Endothelial cell of umbilical vein (primary cell): ENCODE measurements around the gene DLG5. TPM values are rescaled to one million over a fixed set of nuclear protein-coding genes. Genes with fewer than 3 reads are reported as not detected.
A peak's percentile ranks its signal among the peaks of the same experiment; 100 is the strongest.

Experiments used
- BruUV-seq: library from RNA; stranded (reverse); fragments of 400-500 nt; replicated peaks from 2 replicates; lab custom pipeline; 2021; lab: Mats Ljungman, UMichigan
- CTCF ChIA-PET: fragments of 300-600, 350-600 bp; sonication (Branson Sonifier 250); formaldehyde crosslinking; loops from one replicate; lab custom pipeline; 2021; ENCODE audit warnings: antibody characterized with exemption, inconsistent platforms; lab: Charles Lee
- POLR2A ChIA-PET: fragments of 300-600, 350-600 bp; sonication (Branson Sonifier 250); formaldehyde crosslinking; loops from one replicate; lab custom pipeline; 2021; ENCODE audit warnings: antibody characterized with exemption, inconsistent platforms; lab: Charles Lee
- DNase-seq: peaks from one replicate; pipeline ENCODE4 v3.0.0-alpha.2; 2011; ENCODE audit warnings: low read depth, low spot score
- FAIRE-seq: peaks from 2 replicates; lab custom pipeline; 2011; peaks lifted over from hg19 to GRCh38; lab: Jason Lieb, UNC
- H2AFZ ChIP-seq: 2 replicates; pipeline ENCODE4 v1.6.0; 2012; ENCODE audit warnings: low read depth, low read length, control low read depth, inconsistent platforms
- H3K27ac ChIP-seq: 2 replicates; pipeline ENCODE4 v1.5.1; 2011; ENCODE audit warnings: low read depth, mild to moderate bottlenecking, control low read depth, low read length, moderate library complexity; ENCODE audit not compliant: insufficient read depth
- H3K27me3 ChIP-seq, 2 experiments: 2 replicates each; pipeline versions ENCODE4 v1.6.0 to v1.6.1; 2011; ENCODE audit warnings: low read length in 2 of 2, mixed read lengths in 1 of 2; ENCODE audit not compliant: control insufficient read depth in 2 of 2, insufficient read depth in 2 of 2
- H3K36me3 ChIP-seq, 2 experiments: 2 replicates in 1 of 2; 3 replicates in 1 of 2; pipeline ENCODE4 v1.5.1; 2011; ENCODE audit warnings: low read length in 2 of 2, mild to moderate bottlenecking in 1 of 2, moderate library complexity in 1 of 2; ENCODE audit not compliant: control insufficient read depth in 2 of 2, insufficient read depth in 2 of 2; ENCODE audit errors: extremely low read depth in 1 of 2
- H3K4me1 ChIP-seq: 3 replicates; pipeline ENCODE4 v1.5.1; 2011; ENCODE audit warnings: mild to moderate bottlenecking, low read length; ENCODE audit not compliant: control insufficient read depth, insufficient read depth; ENCODE audit errors: extremely low read depth
- H3K4me2 ChIP-seq: 2 replicates; pipeline ENCODE4 v1.6.1; 2011; ENCODE audit warnings: low read length, control low read depth, mixed read lengths; ENCODE audit not compliant: insufficient read depth
- H3K4me3 ChIP-seq, 3 experiments: fragments of 200-600 bp in 1 of 3; sonication (generic), shearing (Covaris generic) in 1 of 3; replicated peaks in 1 of 3; 2 replicates each; pipeline ENCODE4 v1.5.1; 2011 to 2016; ENCODE audit warnings: control low read depth in 3 of 3, low read length in 3 of 3, mild to moderate bottlenecking in 2 of 3, inconsistent platforms in 1 of 3, low read depth in 1 of 3, moderate library complexity in 1 of 3; ENCODE audit not compliant: insufficient read depth in 1 of 3
- H3K79me2 ChIP-seq: 2 replicates; pipeline ENCODE4 v1.6.0; 2012; ENCODE audit warnings: low read length, inconsistent platforms; ENCODE audit not compliant: control insufficient read depth, insufficient read depth
- H3K9ac ChIP-seq: replicated peaks from 2 replicates; pipeline ENCODE3; 2011; ENCODE audit warnings: low read length, control low read depth; ENCODE audit not compliant: insufficient read depth; ENCODE audit errors: extremely low read depth
- H3K9me1 ChIP-seq: replicated peaks from 3 replicates; pipeline ENCODE4 v1.6.0; 2011; ENCODE audit warnings: mild to moderate bottlenecking, low read length; ENCODE audit not compliant: control insufficient read depth, insufficient read depth; ENCODE audit errors: extremely low read depth
- H3K9me3 ChIP-seq: replicated peaks from 2 replicates; pipeline ENCODE4 v1.5.1; 2012; ENCODE audit warnings: low read length, inconsistent platforms; ENCODE audit not compliant: control insufficient read depth, insufficient read depth
- H4K20me1 ChIP-seq: replicated peaks from 2 replicates; pipeline ENCODE3; 2011; ENCODE audit warnings: mild to moderate bottlenecking, low read length; ENCODE audit not compliant: control insufficient read depth, insufficient read depth; ENCODE audit errors: extremely low read depth
- EZH2 ChIP-seq: IDR thresholded peaks from 2 replicates; pipeline ENCODE4 v1.6.1; 2012; ENCODE audit warnings: borderline replicate concordance, low read depth, mild to moderate bottlenecking, moderate library complexity, low read length, inconsistent platforms; ENCODE audit not compliant: severe bottlenecking
- GATA2 ChIP-seq: IDR thresholded peaks from 2 replicates; pipeline ENCODE4 v1.7.0; 2011; ENCODE audit warnings: low read depth, mild to moderate bottlenecking, moderate library complexity, mixed read lengths, low read length; ENCODE audit not compliant: insufficient read length, insufficient read depth
- JUN ChIP-seq: IDR thresholded peaks from 2 replicates; pipeline ENCODE4 v1.6.1; 2011; ENCODE audit warnings: borderline replicate concordance, low read depth; ENCODE audit not compliant: insufficient read length, insufficient read depth
- MYC ChIP-seq: IDR thresholded peaks from one replicate; pipeline ENCODE4 v1.6.1; 2011; ENCODE audit warnings: mild to moderate bottlenecking, low read depth, low read length
- POLR2A ChIP-seq: IDR thresholded peaks from 2 replicates; pipeline ENCODE4 v1.6.1; 2012; ENCODE audit warnings: low read depth, mild to moderate bottlenecking, control low read depth, low read length
- POLR2AphosphoS5 ChIP-seq: IDR thresholded peaks from 2 replicates; pipeline ENCODE4 v1.6.1; 2012; ENCODE audit warnings: low read depth, mild to moderate bottlenecking, control low read depth, low read length, moderate library complexity; ENCODE audit not compliant: insufficient read depth
- dilution Hi-C: fragments of 300-500 bp; cut with MboI; formaldehyde crosslinking; loops from one replicate; pipeline ENCODE4 v1.15.0; 2019; ENCODE audit warnings: low sequenced_read_pairs; ENCODE audit not compliant: extremely low pct_ligation_motif_present
- intact Hi-C: fragments of 100-400 bp; cut with micrococcal nuclease; formaldehyde crosslinking; loops from one replicate; pipeline ENCODE4 v1.10.0; 2022
- polyA plus RNA-seq, 4 experiments: library from polyadenylated mRNA; depleted of rRNA in 3 of 4; stranded (reverse) in 3 of 4; unstranded in 1 of 4; fragments of >200 nt; gene quantifications; 2 replicates each; pipeline versions ENCODE4 v1.2.1 to v1.2.3, GENCODE V29; 2011 to 2012; ENCODE audit warnings: missing spikeins in 1 of 4
- total RNA-seq: library from RNA; stranded (reverse); gene quantifications from 2 replicates; pipeline ENCODE4 v1.2.3, GENCODE V29; 2021
- TF ChIP-seq, protein P1 (sequence below): IDR thresholded peaks from 2 replicates; pipeline ENCODE4 v1.6.1; 2011; ENCODE audit not compliant: insufficient read depth, insufficient read length

Gene DLG5
- total and polyA plus RNA-seq, 2 donors (not counting 3 experiments of a cell fraction or from before 2014, with no cell fraction given): 12.3 to 24.9 TPM

DNA sequence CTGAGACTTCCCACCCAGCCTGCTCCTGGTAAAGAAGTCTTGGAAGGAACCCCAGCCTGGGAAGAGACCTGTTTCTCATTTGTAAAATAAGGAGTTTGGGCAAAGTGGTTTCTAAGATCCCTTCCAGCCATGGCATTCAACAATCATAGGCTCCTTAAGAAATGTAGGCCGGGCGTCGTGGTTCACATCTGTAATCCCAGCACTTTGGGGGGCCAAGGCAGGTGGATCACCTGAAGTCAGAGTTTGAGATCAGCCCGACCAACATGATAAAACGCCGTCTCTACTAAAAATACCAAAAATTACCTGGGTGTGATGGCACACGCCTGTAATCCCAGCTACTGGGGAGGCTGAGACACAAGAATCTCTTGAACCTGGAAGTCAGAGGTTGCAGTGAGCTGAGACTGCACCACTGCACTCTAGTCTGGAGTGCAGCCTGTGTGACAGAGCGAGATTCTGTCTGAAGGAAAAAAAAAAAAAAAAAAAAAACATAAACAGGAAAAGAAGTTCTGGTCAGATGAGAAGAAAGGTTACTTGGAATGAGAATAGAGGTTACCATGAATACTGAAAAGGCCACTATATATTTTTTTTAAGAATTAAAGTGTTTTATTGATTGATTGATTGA, 15.9 kb downstream of the DLG5 start:
- H3K4me2 ChIP-seq: no peak overlapping the region
- H3K27ac ChIP-seq: no peak overlapping the region
- FAIRE-seq: no peak
- H3K9me3 ChIP-seq: no peaks in the 10 kb centered on the region
- no peaks in the 10 kb centered on the region for H3K27me3 ChIP-seq
- no TSS peak for BruUV-seq
- POLR2A ChIA-PET: no interaction called here
- H3K4me1 ChIP-seq: peaks cover 9% of the 10 kb centered on the region
- intact Hi-C loops (no loop called here), dilution Hi-C loops (no loop called here)
- TF ChIP-seq JUN (no peak), EZH2 (no peak)
- TF ChIP-seq, protein P1, sequence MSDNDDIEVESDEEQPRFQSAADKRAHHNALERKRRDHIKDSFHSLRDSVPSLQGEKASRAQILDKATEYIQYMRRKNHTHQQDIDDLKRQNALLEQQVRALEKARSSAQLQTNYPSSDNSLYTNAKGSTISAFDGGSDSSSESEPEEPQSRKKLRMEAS: no peak
- H4K20me1 ChIP-seq: no peaks in the 10 kb centered on the region
- no peak overlapping the region for H3K4me3 ChIP-seq
- H2AFZ ChIP-seq: no peak overlapping the region
- CTCF ChIA-PET: no interaction called here
- no peak for DNase-seq
- H3K36me3 ChIP-seq: no peaks in the 10 kb centered on the region
- no peaks in the 10 kb centered on the region for H3K9me1 ChIP-seq
- peaks cover 8% of the 10 kb centered on the region for H3K79me2 ChIP-seq
- H3K9ac ChIP-seq: no peak overlapping the region

DNA sequence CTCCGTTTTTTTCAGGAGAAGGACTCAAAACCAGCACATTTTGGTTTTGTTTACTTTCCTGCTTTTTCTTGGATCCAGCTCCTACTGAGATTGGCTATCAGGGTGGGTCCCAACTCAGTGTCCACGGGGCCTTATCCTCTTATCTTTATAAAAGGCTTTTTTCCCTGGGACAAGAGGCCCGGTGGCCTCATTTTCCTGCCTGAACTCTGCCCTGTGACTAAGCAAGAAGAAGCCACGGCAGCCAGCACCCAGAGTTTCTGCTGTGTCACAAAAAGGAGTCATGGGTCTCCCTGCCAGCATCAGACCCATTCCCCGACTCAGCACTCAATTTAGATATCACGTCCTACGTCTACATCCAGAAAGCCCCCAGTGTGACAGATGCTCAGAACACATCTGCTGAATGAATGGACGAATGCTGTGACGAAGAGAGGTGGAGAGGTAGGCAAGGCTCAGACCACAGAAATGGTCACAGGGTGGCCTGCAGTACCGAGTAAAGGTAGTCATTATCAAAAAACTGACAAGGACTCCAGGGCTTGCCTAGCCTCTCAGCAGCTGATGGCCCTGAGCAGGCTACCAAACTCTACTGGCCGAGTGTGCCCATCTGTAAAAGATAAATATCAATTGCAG, 16.7 kb downstream of the DLG5 start:
- peaks cover 6% of the 10 kb centered on the region for H3K79me2 ChIP-seq
- no TSS peak for BruUV-seq

More for the DNA sequence above, 16.7 kb downstream of the DLG5 start:
- Histone ChIP-seq H2AFZ (no peak overlapping the region), H3K9me3 (no peaks in the 10 kb centered on the region), H4K20me1 (no peaks in the 10 kb centered on the region), H3K9me1 (no peaks in the 10 kb centered on the region), H3K9ac (no peak overlapping the region), H3K4me2 (no peak overlapping the region), H3K4me3 (no peak overlapping the region), H3K27me3 (no peaks in the 10 kb centered on the region), H3K36me3 (no peaks in the 10 kb centered on the region), H3K27ac (no peak overlapping the region), H3K4me1 (peaks cover 9% of the 10 kb centered on the region)
- DNase-seq (peak; percentile 22), FAIRE-seq (no peak)
- POLR2A ChIA-PET: no interaction called here
- CTCF ChIA-PET: interaction anchor here (1.1 to 1.9 kb wide), 4 partner anchors 14 to 74 kb away, joined by 3 to 10 read pairs (median 4); no protein-coding TSS in a partner anchor
- dilution Hi-C loops (no loop called here), intact Hi-C loops (no loop called here)
- no peak for TF ChIP-seq POLR2A
- no peak for TF ChIP-seq POLR2AphosphoS5
- TF ChIP-seq, protein P1: no peak
- TF ChIP-seq JUN: no peak
- TF ChIP-seq GATA2: peak; percentile 52
- TF ChIP-seq MYC: no peak
